Prostate gland (tissue), 2 donors: ENCODE data around the gene PSRC1. TPM values are rescaled to one million over a fixed set of nuclear protein-coding genes. Genes with fewer than 3 reads are reported as not detected.

Experiments used
- DNase-seq: peaks from one replicate; pipeline ENCODE4 v3.0.0-alpha.2; 2019; ENCODE audit warnings: low spot score
- H3K27ac ChIP-seq, 2 donors: fragments of 200-600 bp; sonication (generic); 2 replicates each; pipeline ENCODE4 v1.5.1; 2017 to 2019
- H3K27me3 ChIP-seq: fragments of 200-600 bp; sonication (generic); replicated peaks from 2 replicates; pipeline ENCODE4 v1.5.1; 2019; ENCODE audit not compliant: insufficient read depth
- H3K36me3 ChIP-seq, 2 donors: fragments of 200-600 bp; sonication (generic); 1 replicate in 1 of 2; 2 replicates in 1 of 2; pipeline versions ENCODE4 v1.5.1 to v1.8.1; 2017 to 2019
- H3K4me1 ChIP-seq: fragments of 200-600 bp; sonication (generic); replicated peaks from 2 replicates; pipeline ENCODE4 v1.5.1; 2019
- H3K4me3 ChIP-seq, 2 donors: fragments of 200-600 bp; sonication (generic); 2 replicates each; pipeline ENCODE4 v1.5.1; 2017 to 2019
- H3K9me3 ChIP-seq: fragments of 200-600 bp; sonication (generic); 2 replicates; pipeline ENCODE4 v1.5.1; 2017
- POLR2A ChIP-seq: fragments of 450-650 bp; IDR thresholded peaks from one replicate; pipeline ENCODE4 v1.6.1; 2016; ENCODE audit warnings: antibody characterized with exemption, mild to moderate bottlenecking
- POLR2AphosphoS5 ChIP-seq: sonication (generic); formaldehyde crosslinking; IDR thresholded peaks from one replicate; pipeline ENCODE4 v1.6.1; 2017; ENCODE audit warnings: antibody characterized with exemption
- WGBS: methylation state at CpG from one replicate; pipeline ENCODE4 v1.1.5; 2018; 5-methylcytosine and 5-hydroxymethylcytosine counted together
- intact Hi-C: fragments of 100-400 bp; cut with DNase I; formaldehyde crosslinking; loops from one replicate; pipeline ENCODE4 v1.14.2; 2022
- total RNA-seq, 2 donors: library from RNA; depleted of rRNA; stranded (reverse); fragments of >200 nt; gene quantifications; one replicate each; pipeline ENCODE4 v1.1.0, GENCODE V29; 2016
- TF ChIP-seq, protein P1 (sequence below), 4 experiments: fragments of 200-600 bp in 2 of 4; fragments of 450-650 bp in 2 of 4; sonication (generic) in 2 of 4; IDR thresholded peaks; 1 replicate in 3 of 4; 2 replicates in 1 of 4; pipeline ENCODE4 v1.5.1; 2016 to 2019; ENCODE audit warnings: antibody characterized with exemption in 4 of 4, mild to moderate bottlenecking in 2 of 4, moderate library complexity in 2 of 4

PSRC1 gene
- total RNA-seq, 2 donors from 2014 or later, result 9.1 to 40.0 TPM

GRCh38 chr1:109295712-109296415 is 12.9 kb upstream of the PSRC1 start:
- intact Hi-C loops, result no loop called here
- TF ChIP-seq POLR2A (no peak), POLR2AphosphoS5 (no peak)
- TF ChIP-seq, protein P1, sequence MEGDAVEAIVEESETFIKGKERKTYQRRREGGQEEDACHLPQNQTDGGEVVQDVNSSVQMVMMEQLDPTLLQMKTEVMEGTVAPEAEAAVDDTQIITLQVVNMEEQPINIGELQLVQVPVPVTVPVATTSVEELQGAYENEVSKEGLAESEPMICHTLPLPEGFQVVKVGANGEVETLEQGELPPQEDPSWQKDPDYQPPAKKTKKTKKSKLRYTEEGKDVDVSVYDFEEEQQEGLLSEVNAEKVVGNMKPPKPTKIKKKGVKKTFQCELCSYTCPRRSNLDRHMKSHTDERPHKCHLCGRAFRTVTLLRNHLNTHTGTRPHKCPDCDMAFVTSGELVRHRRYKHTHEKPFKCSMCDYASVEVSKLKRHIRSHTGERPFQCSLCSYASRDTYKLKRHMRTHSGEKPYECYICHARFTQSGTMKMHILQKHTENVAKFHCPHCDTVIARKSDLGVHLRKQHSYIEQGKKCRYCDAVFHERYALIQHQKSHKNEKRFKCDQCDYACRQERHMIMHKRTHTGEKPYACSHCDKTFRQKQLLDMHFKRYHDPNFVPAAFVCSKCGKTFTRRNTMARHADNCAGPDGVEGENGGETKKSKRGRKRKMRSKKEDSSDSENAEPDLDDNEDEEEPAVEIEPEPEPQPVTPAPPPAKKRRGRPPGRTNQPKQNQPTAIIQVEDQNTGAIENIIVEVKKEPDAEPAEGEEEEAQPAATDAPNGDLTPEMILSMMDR (IDR thresholded peaks at IDR 0.05), result no peak
- H3K27ac ChIP-seq, result no peak overlapping the region
- no peaks in the 10 kb centered on the region for H3K27me3 ChIP-seq
- no peak overlapping the region for H3K4me3 ChIP-seq
- no peak for DNase-seq
- WGBS, result 81% methylated on average over 12 of the region's 12 CpGs
- H3K9me3 ChIP-seq, result no peaks in the 10 kb centered on the region
- H3K36me3 ChIP-seq, result no peaks in the 10 kb centered on the region
- H3K4me1 ChIP-seq, result no peaks in the 10 kb centered on the region

DNA sequence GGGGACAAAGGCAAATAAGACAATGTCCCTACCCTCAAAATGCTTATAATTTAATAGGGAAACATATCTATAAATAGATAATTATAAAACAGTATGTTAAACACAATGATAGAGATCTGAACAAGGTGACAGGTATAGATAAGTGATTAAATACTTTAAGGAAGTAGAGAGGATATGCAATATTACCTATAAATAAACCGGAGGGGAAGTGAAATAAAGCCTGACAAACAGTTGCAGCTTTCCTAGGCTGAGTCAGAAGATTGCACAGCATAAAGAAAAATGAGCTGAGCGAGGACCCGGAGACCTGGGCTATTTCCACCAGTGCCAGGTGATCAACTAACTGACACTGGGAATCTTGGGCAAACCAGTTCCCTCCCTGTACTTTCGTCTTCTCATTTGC is 11.5 kb upstream of the PSRC1 start:
- Histone ChIP-seq H3K27me3 (no peaks in the 10 kb centered on the region), H3K27ac (no peak overlapping the region), H3K4me3 (no peak overlapping the region), H3K4me1 (no peaks in the 10 kb centered on the region), H3K9me3 (no peaks in the 10 kb centered on the region), H3K36me3 (no peaks in the 10 kb centered on the region)
- intact Hi-C loops, result no loop called here
- TF ChIP-seq, protein P1 (IDR thresholded peaks at IDR 0.05), result no peak
- DNase-seq, result no peak
- 69% methylated on average over 4 of the region's 4 CpGs for WGBS

DNA sequence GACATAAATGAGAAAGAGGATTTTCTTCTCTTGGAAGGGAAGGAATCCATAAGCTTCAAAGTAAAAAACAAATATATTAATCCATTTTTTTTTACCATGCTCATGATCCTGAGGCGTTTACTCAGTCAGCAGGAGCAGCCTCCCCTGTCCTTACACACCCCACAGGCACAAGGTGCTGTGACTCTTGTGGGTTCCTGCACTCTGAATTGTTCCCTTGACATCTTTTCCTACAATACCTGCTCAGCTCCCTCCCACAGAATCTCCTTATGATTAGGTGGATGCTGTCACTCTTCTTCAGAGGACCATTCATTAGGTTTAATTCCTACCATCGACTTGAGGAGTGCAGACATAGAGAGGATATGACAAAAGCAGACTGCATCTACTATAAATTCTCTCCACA is 10.1 kb upstream of the PSRC1 start:
- no peaks in the 10 kb centered on the region for H3K36me3 ChIP-seq
- H3K27me3 ChIP-seq, result no peaks in the 10 kb centered on the region
- H3K27ac ChIP-seq, result no peak overlapping the region
- no peaks in the 10 kb centered on the region for H3K4me1 ChIP-seq
- H3K9me3 ChIP-seq, result no peaks in the 10 kb centered on the region
- TF ChIP-seq POLR2A (no peak), POLR2AphosphoS5 (no peak)
- TF ChIP-seq, protein P1 (IDR thresholded peaks at IDR 0.05), result no peak
- 67% methylated on average over 2 of the region's 2 CpGs for WGBS
- intact Hi-C loops, result no loop called here
- DNase-seq, result no peak
- H3K4me3 ChIP-seq, result no peak overlapping the region

DNA sequence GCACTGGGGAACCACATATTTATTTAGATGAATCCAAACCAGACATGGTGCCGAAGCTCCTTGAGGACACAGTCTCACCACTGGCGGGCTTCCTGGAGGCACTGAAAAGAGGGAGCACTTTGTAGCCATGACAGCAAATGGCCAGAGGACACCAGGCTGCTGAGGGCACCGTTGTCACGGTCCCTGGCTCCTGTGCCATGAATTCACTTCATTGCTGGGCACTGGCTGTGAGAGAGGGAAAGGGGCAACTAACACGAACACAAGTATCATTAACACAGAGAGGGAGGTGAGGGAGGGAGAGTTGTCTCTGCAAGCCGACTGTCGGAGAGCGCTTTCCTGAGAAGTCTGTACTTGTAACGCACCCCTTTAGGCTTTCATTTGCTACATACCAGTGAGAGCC is 9.4 kb upstream of the PSRC1 start:
- intact Hi-C loops, result no loop called here
- 58% methylated on average over 9 of the region's 9 CpGs for WGBS

DNA sequence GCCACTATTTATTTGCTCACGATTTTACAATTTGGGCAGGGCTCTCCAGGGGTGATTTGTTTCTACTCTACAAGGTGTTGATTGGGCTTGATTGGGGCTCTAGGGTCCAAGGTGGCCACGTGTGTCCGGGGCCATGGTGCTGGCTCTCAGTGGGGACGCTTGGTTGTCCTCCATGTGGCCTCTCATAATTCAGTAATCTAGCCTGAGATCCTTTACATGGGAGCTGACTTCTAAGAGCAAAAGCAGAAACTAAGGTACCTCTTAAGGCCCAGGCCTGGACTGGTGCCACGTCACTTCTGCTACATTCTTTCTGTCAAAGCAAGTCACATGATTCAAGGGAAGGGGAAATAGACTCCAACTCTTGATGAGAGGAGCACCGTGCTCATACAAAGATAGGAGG is 8.1 kb upstream of the PSRC1 start:
- H3K4me3 ChIP-seq, result no peak overlapping the region
- WGBS, result 68% methylated on average over 6 of the region's 6 CpGs

More for the DNA sequence above, 9.4 kb upstream of the PSRC1 start:
- H3K9me3 ChIP-seq, result no peaks in the 10 kb centered on the region
- DNase-seq, result no peak
- TF ChIP-seq POLR2AphosphoS5, result no peak
- TF ChIP-seq, protein P1 (IDR thresholded peaks at IDR 0.05), result no peak
- TF ChIP-seq POLR2A, result no peak
- H3K4me3 ChIP-seq, result no peak overlapping the region
- no peaks in the 10 kb centered on the region for H3K27me3 ChIP-seq
- no peak overlapping the region for H3K27ac ChIP-seq
- H3K36me3 ChIP-seq, result no peaks in the 10 kb centered on the region
- no peaks in the 10 kb centered on the region for H3K4me1 ChIP-seq

More for the DNA sequence above, 8.1 kb upstream of the PSRC1 start:
- no peak for DNase-seq
- no peaks in the 10 kb centered on the region for H3K36me3 ChIP-seq
- H3K27ac ChIP-seq, result no peak overlapping the region
- no peak for TF ChIP-seq POLR2A
- no peak for TF ChIP-seq POLR2AphosphoS5
- TF ChIP-seq, protein P1 (IDR thresholded peaks at IDR 0.05), result no peak
- no peaks in the 10 kb centered on the region for H3K9me3 ChIP-seq
- H3K27me3 ChIP-seq, result no peaks in the 10 kb centered on the region
- H3K4me1 ChIP-seq, result no peaks in the 10 kb centered on the region
- intact Hi-C loops, result no loop called here
